Esophagus squamous epithelium (tissue), 4 donors: Measurements from ENCODE around the gene IGFBP3.

Experiments
- POLR2A ChIP-seq, 4 donors: fragments of 450-650 bp; IDR thresholded peaks; one replicate each; pipeline ENCODE4 v1.6.1; 2017; ENCODE audit warnings: antibody characterized with exemption in 4 of 4, mild to moderate bottlenecking in 4 of 4, moderate library complexity in 3 of 4
- TF ChIP-seq, protein P1 (sequence below), 6 experiments: fragments of 450-650 bp in 4 of 6; fragments of 200-600 bp in 2 of 6; sonication (generic) in 2 of 6; IDR thresholded peaks; one replicate each; pipeline ENCODE4 v1.5.1; 2016 to 2019; ENCODE audit warnings: antibody characterized with exemption in 6 of 6, mild to moderate bottlenecking in 4 of 6, moderate library complexity in 4 of 6

DNA sequence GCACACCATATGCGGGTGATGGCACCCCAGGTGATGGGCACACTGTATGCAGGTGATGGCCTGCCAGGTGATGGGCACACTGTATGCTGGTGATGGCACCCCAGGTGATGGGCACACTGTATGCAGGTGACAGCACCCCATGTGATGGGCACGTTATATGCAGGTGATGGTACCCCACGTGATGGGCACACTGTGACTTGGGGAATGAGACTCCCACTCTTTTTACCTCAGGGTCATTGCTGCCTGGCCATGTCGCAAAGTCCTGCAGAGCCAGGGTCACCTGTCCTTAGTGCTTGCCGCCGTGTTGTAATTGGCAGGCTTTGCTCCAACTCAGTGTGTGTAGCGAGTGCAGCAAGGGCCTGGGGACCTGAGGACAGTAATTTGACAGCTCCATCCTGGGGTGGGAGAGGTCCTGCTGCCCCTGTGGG lies 40.6 kb downstream of the IGFBP3 start:
- TF ChIP-seq, protein P1, sequence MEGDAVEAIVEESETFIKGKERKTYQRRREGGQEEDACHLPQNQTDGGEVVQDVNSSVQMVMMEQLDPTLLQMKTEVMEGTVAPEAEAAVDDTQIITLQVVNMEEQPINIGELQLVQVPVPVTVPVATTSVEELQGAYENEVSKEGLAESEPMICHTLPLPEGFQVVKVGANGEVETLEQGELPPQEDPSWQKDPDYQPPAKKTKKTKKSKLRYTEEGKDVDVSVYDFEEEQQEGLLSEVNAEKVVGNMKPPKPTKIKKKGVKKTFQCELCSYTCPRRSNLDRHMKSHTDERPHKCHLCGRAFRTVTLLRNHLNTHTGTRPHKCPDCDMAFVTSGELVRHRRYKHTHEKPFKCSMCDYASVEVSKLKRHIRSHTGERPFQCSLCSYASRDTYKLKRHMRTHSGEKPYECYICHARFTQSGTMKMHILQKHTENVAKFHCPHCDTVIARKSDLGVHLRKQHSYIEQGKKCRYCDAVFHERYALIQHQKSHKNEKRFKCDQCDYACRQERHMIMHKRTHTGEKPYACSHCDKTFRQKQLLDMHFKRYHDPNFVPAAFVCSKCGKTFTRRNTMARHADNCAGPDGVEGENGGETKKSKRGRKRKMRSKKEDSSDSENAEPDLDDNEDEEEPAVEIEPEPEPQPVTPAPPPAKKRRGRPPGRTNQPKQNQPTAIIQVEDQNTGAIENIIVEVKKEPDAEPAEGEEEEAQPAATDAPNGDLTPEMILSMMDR (IDR thresholded peaks at IDR 0.05), result no peak
- no peak for TF ChIP-seq POLR2A (IDR thresholded peaks at IDR 0.05)
